IPS DF 4.7 (cell line): ENCODE data around the gene MEIS2.

Experiments
- DNase-seq: peaks from one replicate; pipeline ENCODE4 v3.0.0-alpha.2; 2013; ENCODE audit warnings: low spot score; ENCODE audit errors: extremely low read depth

The MEIS2 gene

DNA sequence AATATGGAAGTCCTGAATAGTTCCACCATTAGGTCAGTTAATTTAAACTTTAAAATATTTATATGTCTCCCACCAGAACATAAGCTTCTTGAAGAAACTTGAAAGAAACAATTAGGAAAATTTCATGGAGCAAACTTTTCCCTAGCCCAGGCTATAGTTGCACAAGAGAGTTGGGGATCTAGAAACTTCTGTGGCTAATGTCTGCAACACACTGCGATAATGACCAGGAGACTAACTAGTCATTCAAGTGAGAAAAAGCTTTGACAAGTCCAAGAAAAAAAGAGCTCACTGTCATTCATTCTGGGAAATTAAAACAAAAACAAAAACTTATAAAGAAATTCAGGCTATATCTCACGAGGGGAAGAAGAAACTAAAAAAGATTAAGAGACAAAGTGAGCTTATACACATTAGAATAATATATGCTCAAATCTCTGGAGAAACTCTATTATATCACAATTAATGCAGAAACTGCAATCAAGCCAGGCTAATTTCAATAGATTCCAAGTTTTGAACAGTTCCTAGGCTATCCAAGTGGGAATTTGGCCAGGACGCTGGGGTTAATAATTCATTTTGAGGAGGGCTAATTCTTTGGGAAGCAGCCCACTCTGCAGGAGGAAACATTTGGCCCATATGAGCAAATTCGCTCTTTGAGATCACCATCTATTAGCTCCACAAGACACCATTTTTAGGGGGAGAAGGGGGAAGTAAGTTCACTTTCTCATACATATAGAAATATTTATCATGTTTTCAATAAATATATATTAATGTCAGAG is 134.6 kb downstream of the MEIS2 start:
- DNase-seq: no peak

DNA sequence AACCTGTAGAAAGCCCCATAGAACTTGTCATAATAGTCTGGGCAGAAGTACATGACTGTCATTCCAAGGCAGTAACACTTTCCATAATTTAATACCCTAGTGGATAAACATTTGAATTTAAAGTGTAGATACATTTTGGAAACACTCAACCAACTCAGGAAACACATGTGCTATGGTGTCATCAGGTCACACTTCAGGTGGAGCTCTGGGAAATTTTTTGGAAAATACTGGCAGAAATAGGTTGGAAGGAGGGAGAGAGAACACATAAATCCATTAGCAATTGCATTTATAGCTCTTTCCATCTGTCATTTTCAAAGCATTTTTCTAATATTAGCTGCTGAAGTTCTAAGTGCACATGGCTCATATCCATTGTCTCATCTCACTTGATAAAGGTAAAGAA is 135.7 kb downstream of the MEIS2 start:
- no peak for DNase-seq

DNA sequence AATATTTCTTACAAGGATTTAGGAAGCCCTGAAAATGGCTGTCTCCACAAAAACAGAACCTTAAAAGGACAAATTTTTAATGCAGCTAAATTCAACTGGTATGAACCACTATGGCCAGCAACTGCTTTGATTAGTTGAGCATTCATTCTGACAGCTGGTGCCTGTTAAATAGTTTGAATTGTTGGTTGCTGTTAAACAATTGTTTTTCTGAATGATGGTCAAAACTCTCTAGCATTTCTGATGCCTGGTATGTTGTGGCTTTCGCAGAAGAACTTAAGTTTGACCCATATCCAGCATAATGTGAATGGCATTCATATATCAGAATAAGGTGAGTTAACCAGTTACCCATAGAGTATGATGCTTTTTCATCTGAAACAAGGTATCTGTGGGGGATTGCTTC is 138.4 kb downstream of the MEIS2 start:
- DNase-seq: no peak

DNA sequence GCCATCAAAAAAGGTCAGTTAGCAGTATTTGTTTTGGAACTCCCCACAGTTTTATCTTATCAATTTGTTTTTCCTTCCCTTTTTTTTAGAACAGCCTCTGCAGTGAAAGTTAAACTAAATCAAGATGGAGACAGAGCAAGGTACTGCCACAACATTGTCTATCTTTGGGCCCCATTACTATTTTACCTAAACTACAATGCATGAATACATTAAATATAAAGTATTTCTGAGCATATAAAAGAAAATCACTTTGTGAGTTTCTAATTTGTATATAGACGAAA is 139.5 kb downstream of the MEIS2 start:
- DNase-seq: no peak

DNA sequence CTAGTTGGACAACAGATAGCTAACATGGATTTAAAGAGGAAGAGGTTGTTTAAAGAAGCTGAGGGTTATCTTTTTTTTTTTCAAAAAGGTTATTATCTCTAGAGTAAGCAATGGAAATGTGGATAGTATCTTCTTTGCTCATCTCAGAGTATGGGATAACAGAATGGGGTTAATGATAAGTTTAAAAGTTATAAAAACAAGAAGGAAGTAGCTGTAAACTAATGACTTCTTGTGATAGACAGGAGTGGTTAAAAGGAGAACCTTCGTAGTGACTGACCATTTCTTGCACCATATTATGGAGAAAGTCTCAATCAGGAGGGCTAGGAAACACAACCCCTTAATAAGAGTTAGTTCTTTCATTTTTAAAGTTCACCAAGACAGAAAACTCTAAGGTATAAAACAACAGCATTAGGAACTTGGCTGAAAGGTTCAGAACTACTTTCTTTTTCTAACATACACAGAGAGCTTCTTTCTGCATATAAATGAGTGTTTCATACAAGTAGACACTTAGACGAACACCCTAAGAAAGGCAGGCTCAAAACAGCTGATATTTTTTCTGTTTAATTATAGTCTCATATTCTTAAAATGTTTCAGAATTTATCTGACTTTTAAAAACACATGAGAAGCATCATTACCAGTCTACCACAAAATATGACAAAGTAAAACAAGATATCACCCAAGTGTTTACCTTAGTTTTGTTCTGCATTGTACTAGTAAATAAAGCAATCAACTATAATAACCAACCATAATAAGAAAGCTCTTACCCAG is 140.0 kb downstream of the MEIS2 start:
- no peak for DNase-seq

DNA sequence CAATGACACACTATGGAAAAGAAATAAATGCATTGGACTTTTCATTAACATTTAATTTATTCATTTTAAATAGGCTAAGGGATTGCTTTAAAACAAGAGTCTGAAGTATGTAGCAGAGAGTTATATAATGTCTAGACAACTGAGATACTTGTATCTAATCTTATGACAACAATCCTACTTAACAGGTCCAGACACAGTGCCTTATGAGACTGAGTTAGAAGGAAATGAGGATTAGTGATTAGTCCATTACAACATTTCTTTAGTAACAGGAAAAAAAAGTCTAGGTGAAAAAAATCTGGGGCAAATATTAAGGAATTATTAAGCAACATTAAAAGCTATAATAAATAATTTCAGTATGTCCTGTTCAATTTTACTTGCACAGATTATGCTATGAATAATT is 140.6 kb downstream of the MEIS2 start:
- DNase-seq: no peak

DNA sequence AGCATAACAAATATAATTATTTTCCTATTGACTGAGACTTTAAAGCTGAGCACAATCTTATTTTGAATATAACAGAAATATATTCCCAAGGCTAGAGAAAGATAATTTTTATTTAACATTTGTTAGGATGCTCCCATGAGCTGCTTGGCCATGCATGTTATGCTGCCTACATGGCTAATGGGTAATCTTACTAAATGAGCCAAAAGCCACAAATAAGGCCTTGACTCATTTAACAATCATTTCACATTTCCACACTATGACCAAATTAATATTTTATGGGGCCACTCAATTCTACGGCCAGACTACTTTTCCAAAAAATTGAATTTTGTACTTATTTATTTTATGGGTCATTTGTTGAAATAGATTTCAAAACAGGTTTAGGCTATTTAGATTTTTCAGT is 141.7 kb downstream of the MEIS2 start:
- no peak for DNase-seq

DNA sequence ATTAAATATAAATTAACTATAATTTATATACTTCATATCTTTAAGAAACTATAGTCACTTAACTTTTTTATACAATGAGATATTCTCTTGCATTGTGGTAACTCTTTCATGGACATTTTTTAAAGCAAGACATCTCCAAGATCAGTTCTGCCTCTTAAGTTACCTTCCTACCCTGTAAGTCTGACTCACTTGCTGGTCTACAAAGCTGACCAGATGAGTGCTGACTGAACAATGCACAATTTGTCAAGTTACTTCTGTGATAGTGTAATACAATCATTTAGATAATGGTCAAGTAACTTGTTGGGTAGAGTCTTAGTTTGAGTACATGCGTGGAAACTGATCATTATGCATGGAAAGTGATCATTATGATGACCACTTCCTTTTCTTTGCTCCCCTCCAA is 145.9 kb downstream of the MEIS2 start:
- DNase-seq: no peak

DNA sequence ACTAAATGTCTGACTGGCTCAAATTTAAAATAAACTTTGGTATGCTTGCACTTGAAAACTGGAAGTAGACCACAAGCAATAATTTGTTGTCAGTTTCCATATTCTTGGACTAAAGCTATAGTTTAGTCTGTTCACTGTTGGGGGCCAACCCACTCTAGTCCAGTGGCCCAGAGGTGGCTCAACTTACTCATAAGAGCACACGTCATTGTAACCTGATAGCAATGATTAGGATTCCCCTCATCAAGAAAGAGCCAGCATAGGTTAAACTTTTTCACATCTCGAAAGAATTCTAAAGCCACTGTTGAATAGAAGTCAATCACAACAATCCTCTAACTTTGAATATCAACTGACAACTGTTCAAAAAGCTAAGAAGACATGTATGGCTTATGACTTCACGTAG is 147.0 kb downstream of the MEIS2 start:
- DNase-seq: no peak

DNA sequence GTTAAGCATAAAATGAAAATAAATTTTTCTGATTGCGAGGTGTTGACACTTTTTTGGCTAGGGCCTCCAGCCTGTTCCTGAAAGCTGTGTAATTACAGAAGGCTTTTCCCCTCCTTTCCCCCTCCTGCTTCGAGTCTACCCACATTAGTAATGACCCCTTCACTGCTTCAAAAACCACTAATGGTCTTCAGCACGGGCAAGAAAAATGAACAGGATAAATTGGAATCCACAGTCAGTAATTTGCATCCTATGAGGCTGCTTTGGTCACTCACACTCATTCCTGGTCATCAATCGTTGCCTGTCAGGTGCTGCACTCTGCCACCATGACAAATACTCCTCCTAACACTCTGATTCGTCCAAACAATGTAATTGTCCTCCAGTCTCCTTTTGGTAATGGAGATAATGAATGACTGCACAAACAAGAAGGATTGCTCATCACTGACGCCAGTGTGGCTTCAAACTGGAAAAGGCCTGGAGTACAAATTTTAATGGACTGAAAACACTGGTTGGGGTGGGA is 148.6 kb downstream of the MEIS2 start:
- DNase-seq: no peak

DNA sequence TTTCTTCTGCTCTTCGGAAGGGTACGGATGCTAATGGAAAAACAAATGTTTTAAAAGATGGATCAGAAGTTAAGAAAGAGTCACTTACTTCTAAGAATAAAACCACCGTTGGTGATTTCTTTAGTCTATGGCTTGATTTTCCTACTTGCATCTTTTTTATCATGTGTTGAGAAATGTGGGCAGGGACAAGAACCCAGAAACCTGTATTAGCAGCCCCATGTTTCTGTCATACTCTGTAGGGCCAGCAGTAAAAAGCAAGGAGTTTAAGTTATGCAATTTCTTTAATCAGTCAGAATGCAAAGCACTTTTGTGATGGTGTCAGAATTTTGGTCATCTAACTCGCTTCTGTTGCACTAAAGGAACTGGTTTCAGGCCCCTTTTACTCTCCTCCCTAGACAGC is 150.0 kb downstream of the MEIS2 start:
- DNase-seq: no peak

DNA sequence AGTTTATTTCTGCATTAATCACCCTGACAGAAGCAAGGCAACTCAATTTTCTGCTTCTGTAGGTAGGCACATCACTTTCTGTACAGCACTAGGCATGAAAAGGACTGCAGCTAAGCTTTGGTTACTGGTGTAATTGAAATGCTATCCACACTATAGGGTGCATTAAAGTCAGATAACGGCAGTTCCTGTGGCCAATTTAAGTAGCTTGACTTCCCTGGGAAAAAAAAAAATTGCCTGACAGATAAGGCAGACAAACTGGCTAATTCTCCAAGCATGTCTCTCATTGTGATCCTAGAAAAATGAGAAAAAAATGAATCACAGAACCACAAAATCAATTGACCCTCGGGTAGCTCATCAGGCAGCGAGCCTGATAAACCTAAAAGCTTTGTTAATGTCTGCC is 151.4 kb downstream of the MEIS2 start:
- DNase-seq: no peak

DNA sequence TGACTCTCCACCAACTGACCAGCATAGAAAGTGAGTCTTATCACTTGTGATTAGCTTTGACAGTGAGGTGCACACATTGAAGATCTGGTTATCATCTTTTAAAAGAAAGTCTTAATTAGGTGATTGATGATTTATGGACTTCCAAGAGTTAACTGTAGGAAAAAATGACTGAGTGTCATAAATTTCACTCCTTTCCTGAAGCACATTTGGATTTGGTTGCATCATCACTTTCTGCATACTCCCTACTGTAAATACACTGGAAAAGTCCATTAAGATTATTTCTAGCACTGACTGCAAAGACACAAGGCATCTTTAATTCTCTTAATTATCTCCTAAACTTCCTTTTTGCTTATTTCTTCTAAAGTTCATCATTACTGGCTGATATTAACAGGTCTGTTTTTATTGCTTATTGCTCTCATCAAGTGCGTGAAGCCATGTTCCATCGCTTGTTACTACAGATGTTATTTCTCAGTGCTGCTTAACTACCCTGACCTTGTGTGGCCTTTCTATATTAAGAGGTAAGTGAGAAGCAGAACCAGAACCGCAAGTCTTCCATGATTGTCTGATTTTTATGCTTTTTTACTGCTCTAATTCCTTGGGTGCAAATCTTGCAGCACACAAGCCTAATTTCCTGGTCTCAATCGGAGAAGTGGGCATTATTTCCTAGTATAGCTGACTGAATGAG is 153.2 kb downstream of the MEIS2 start:
- no peak for DNase-seq

DNA sequence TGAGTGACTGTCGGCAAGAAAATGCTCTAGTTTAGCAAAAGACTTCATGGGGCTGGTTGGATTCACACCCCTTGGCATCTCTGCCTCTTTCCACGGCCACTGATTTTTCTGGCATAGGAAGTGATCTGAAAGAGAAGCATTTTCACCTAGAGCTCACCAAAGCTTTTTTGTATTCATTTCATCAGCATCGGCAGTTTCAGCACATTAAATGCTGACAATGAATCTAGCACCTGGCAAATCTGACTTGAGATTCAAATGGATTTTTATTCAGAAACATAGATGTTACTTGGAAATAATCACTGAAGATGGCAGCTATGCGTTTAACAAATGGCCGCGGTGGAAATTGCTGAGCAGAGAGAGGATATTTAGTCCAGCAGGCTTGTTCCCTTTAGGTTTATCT is 155.9 kb downstream of the MEIS2 start:
- DNase-seq: no peak

DNA sequence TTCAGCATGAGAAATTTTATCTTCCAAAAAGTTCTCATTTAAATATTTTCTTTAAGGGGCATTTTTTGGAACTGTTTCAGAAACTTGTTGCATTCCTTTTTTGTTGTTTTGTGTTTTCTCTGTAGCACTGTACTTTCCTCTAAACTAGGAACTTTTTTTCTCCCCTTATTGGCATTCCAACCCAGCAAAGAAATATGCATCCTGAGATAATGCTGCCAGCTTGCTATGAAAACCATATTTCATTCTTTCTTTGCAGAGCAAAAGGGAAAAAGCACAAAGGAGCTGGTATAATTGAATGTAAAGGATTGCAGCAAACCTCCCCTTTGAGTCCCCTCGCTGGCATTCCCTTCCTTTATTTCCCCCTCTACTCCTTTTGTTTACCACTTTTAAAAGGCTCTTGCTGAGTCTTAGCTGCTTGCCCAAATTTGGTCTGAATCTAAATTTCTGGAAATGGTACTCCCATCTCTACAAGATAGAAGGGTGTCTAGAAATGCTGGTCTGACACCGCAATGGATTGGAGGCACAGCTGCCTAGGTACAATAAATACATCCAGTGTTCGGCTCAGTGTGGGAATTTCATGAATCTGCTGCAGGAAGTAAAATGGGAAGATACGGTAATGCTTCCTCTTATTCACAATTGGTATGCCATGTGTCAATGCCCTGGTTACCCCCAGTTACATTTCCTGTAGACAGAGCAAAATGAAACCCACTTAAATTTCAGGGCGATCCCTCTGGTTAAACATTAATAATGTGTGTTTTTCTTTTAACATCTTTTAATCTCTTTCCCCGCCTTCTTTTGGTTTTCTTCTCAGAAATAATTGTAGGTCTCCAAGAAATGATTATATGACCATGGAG is 156.6 kb downstream of the MEIS2 start:
- no peak for DNase-seq

DNA sequence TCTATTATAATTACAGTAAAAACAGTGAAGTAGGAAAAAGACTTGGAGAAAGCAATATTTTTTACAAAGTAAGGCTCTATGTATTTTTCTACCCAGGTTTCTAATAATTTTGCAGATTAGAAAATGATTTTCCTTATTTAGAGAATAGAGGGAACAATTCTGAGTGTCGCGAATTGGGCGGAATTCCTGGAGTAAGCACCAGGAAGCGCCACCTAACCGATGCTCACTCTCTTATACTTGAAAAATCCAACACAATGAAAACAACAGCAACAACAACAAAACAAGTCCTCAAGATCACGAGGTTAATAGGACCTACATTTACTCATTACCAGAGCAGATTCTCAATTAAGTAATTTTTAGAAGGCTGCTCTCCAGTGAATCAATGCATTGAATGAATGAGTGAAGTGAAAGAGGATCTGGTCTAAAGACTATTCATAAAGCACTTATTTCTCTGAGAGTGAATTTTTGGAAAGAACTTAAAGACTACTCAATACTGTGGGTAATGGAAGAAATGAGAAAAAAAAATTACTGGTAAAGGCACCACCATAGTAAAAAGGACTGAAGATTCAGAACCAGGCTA is 158.0 kb downstream of the MEIS2 start:
- DNase-seq: no peak

DNA sequence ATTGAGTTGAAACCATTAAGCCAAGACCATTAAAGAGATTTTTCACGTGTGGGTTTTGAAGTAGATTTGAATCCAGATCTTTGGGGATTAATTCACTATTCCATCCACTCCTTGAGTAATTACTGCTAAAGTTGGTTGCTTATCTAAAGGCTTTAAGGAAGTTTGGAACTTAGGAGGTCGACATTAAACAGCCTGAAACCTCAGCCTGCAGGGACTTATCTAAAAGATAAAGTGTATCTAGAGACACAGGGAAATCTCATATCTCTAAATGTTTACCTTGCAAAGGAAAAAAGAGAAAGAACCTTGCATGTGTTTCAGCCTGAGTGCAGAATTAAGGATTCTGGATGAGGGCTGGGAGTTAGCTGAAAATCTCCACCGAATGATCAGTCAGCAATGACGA is 158.6 kb downstream of the MEIS2 start:
- no peak for DNase-seq

DNA sequence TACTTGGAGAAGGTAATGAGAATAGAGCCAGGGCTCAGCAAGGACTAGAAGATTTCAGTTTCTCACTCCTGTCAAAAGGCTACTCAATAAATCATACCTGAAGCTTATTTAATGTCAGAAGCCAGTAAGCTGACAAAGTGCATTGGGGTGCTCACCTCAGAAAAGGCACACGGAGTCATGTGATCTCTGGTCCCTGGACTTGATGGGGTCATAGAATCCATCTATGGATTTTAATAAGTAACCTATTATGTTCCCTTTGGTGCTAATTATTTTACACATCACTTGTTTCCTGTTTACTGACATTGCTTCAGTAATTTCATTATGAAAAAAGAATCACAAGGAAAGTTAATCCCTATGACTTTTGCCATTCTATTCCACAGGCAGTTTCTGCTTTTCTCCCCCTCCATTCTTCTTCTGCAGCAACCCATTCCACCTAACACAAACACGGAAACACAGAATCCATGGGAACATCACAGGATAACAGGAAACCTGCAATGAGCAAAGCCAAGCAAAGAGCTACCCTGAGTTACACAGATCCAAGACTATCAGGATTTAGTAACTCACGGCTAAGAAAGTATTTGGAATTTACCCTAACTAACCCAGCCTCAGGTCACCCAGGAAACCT is 159.6 kb downstream of the MEIS2 start:
- no peak for DNase-seq

DNA sequence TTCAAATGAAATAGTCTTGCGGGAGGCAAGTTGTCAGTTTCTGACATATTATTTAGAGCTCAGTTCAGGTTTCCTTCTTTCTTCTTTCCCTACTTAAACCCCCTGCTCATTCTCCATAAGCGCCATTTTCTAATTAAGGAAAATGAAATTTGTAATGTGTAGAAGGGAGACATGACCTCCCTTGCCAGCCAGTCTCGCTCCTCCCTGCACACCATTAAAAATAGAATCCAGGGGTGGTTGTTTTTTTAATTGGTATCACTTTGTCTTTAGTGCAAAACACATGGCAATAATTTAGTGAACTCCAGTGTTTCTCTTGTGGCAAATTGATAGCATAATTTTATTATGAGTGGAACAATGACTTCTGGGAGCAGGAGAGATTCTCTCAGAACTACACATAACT is 160.1 kb downstream of the MEIS2 start:
- DNase-seq: no peak

DNA sequence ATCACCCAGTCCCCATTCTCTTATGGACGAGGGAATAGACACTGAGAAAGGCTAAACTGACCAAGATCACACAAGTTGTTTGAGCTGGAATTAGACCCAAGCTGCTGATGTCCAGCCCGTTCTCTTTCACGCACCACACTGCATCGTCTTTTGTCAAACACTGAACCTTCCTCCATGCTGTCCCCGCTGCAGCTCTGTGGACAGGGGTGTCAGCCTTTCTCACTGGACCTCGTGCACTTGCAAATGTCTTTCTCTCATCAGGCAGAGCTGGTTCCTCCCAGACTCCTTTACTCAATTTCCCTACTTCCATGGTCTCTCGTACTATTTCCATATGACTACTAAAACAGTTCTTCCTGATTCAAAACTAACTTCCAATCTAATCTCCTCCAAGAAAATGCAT is 161.6 kb downstream of the MEIS2 start:
- no peak for DNase-seq

DNA sequence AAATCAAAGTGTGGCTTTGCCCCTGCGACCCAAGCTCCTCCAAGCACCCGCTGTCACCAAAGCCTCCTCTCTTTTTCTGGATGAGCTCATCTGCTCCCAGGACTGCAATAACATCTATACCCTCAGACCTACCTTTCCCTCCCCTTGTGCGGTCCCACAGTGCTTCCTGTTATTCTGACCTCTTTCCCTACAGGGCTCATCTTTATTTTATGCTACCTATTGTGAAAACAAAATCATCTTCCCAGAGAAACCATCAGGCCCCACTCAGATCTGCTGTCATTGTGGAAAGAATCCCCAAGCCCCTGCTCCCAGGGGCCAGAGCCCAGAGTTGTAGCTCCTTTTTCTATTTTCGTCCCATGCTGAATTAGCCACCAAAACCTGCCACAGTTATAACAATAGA is 162.2 kb downstream of the MEIS2 start:
- DNase-seq: no peak
